Liver (tissue), 9 donors: ENCODE measurements around the gene NOP14. TPM values are rescaled to one million over a fixed set of nuclear protein-coding genes. Genes with fewer than 3 reads are reported as not detected.

ENCODE experiments used
- DNase-seq: peaks from one replicate; pipeline ENCODE4 v3.0.0-alpha.2; 2017; ENCODE audit warnings: low spot score
- H3K27ac ChIP-seq, 2 donors: one replicate each; pipeline ENCODE4 v1.7.0; 2013; ENCODE audit warnings: inconsistent platforms in 2 of 2, low read length in 2 of 2, control low read depth in 1 of 2, low read depth in 1 of 2, mild to moderate bottlenecking in 1 of 2
- H3K27me3 ChIP-seq, 4 donors: one replicate each; pipeline versions ENCODE4 v1.6.1 to v1.7.0; 2013; ENCODE audit warnings: low read length in 3 of 4, inconsistent platforms in 1 of 4, mild to moderate bottlenecking in 1 of 4, moderate library complexity in 1 of 4; ENCODE audit not compliant: control insufficient read depth in 4 of 4, insufficient read depth in 4 of 4
- H3K36me3 ChIP-seq, 4 donors: one replicate each; pipeline versions ENCODE4 v1.6.1 to v1.7.0; 2013; ENCODE audit warnings: low read length in 3 of 4, mild to moderate bottlenecking in 3 of 4, low read depth in 1 of 4, moderate library complexity in 1 of 4; ENCODE audit not compliant: control insufficient read depth in 4 of 4, insufficient read depth in 3 of 4
- H3K4me1 ChIP-seq, 4 donors: one replicate each; pipeline versions ENCODE4 v1.6.1 to v1.7.0; 2013; ENCODE audit warnings: low read length in 3 of 4, mild to moderate bottlenecking in 3 of 4, moderate library complexity in 1 of 4; ENCODE audit not compliant: control insufficient read depth in 4 of 4, insufficient read depth in 4 of 4
- H3K4me3 ChIP-seq, 3 donors: one replicate each; pipeline versions ENCODE4 v1.6.1 to v1.7.0; 2013; ENCODE audit warnings: low read length in 3 of 3, control low read depth in 1 of 3, low read depth in 1 of 3, mild to moderate bottlenecking in 1 of 3
- H3K9ac ChIP-seq, 2 donors: one replicate each; pipeline ENCODE4 v1.7.0; 2013; ENCODE audit warnings: low read length in 2 of 2, mild to moderate bottlenecking in 2 of 2, moderate library complexity in 2 of 2, control low read depth in 1 of 2, low read depth in 1 of 2
- H3K9me3 ChIP-seq, 4 donors: one replicate each; pipeline versions ENCODE4 v1.6.1 to v1.7.0; 2013; ENCODE audit warnings: low read length in 3 of 4; ENCODE audit not compliant: control insufficient read depth in 4 of 4
- ATF3 ChIP-seq: IDR thresholded peaks from 2 replicates; pipeline ENCODE4 v1.6.1; 2016; ENCODE audit warnings: antibody characterized with exemption
- FOXA1 ChIP-seq: IDR thresholded peaks from 2 replicates; pipeline ENCODE4 v1.6.1; 2016; ENCODE audit warnings: antibody characterized with exemption
- FOXA2 ChIP-seq: IDR thresholded peaks from 2 replicates; pipeline ENCODE4 v1.6.1; 2016; ENCODE audit warnings: antibody characterized with exemption
- GABPA ChIP-seq, 2 donors: IDR thresholded peaks in 1 of 2; conservative IDR thresholded peaks in 1 of 2; 2 replicates each; pipeline ENCODE4 v1.6.1; 2016; ENCODE audit warnings: antibody characterized with exemption in 2 of 2, mild to moderate bottlenecking in 1 of 2, moderate library complexity in 1 of 2
- HNF4A ChIP-seq, 2 donors: conservative IDR thresholded peaks; 2 replicates each; pipeline ENCODE4 v1.6.1; 2016; ENCODE audit warnings: antibody characterized with exemption in 2 of 2, mild to moderate bottlenecking in 2 of 2
- HNF4G ChIP-seq: IDR thresholded peaks from 2 replicates; pipeline ENCODE4 v1.6.1; 2016; ENCODE audit warnings: antibody characterized with exemption
- JUND ChIP-seq, 2 donors: IDR thresholded peaks; 2 replicates each; pipeline ENCODE4 v1.6.1; 2016; ENCODE audit warnings: antibody characterized with exemption in 2 of 2
- NR2F2 ChIP-seq: IDR thresholded peaks from 2 replicates; pipeline ENCODE4 v1.6.1; 2016; ENCODE audit warnings: antibody characterized with exemption
- SP1 ChIP-seq: IDR thresholded peaks from 2 replicates; pipeline ENCODE4 v1.6.1; 2018; ENCODE audit warnings: antibody characterized with exemption, mild to moderate bottlenecking
- TAF1 ChIP-seq: conservative IDR thresholded peaks from 2 replicates; pipeline ENCODE4 v1.6.1; 2016; ENCODE audit warnings: antibody characterized with exemption, mild to moderate bottlenecking
- YY1 ChIP-seq: IDR thresholded peaks from 2 replicates; pipeline ENCODE4 v1.6.1; 2016; ENCODE audit warnings: antibody characterized with exemption, mild to moderate bottlenecking
- ZBTB33 ChIP-seq: IDR thresholded peaks from 2 replicates; pipeline ENCODE4 v1.6.1; 2016; ENCODE audit warnings: antibody characterized with exemption
- WGBS: extraction: QIAGEN DNeasy Blood & Tissue Kit; methylation state at CpG from one replicate; pipeline ENCODE4 v1.1.7; 2013; 5-methylcytosine and 5-hydroxymethylcytosine counted together
- polyA plus RNA-seq, 2 donors: library from polyadenylated mRNA; stranded (reverse) in 1 of 2; unstranded in 1 of 2; fragments of 200-250 nt in 1 of 2; fragments of >200 nt in 1 of 2; fragmentation: Nextera tagmentation in 1 of 2; extraction: Ambion mirVana in 1 of 2; gene quantifications; one replicate each; pipeline versions ENCODE4 v1.2.1 to v1.2.3, GENCODE V29; 2013 to 2015
- total RNA-seq, 2 donors: library from RNA; depleted of rRNA; stranded (reverse); fragments of >200 nt; gene quantifications; one replicate each; pipeline ENCODE4 v1.2.3, GENCODE V29; 2014
- TF ChIP-seq, protein P1 (sequence below): fragments of 150-350 bp; IDR thresholded peaks from 2 replicates; pipeline ENCODE4 v1.5.1; 2017; ENCODE audit warnings: improper control_type of control experiment, low read depth, low read length; ENCODE audit not compliant: missing input control
- TF ChIP-seq, protein P2 (sequence below): IDR thresholded peaks from 2 replicates; pipeline ENCODE4 v1.6.1; 2016; ENCODE audit warnings: antibody characterized with exemption
- TF ChIP-seq, protein P3 (sequence below): IDR thresholded peaks from 2 replicates; pipeline ENCODE4 v1.6.1; 2016; ENCODE audit warnings: antibody characterized with exemption, mild to moderate bottlenecking
- donor health status: healthy.
- donor health status: healthy.
- donor health status: healthy.
- donor health status: healthy.
- donor health status: healthy.

Gene NOP14
- total and polyA plus RNA-seq, 4 donors, result 10.5 to 22.9 (median 14.4) TPM

GRCh38 chr4:2968381-2968780 is 5.2 kb upstream of the NOP14 start:
- no peak overlapping the region for H3K9ac ChIP-seq
- no peak overlapping the region for H3K4me3 ChIP-seq
- no peak for DNase-seq
- no peaks in the 10 kb centered on the region for H3K9me3 ChIP-seq
- TF ChIP-seq ZBTB33 (no peak), TAF1 (no peak), FOXA2 (no peak), GABPA (IDR thresholded peaks at IDR 0.05 in 1 of 2, conservative IDR thresholded peaks at IDR 0.05 in 1 of 2) (no peak), NR2F2 (no peak), SP1 (no peak), HNF4G (no peak), ATF3 (no peak)
- TF ChIP-seq, protein P1, sequence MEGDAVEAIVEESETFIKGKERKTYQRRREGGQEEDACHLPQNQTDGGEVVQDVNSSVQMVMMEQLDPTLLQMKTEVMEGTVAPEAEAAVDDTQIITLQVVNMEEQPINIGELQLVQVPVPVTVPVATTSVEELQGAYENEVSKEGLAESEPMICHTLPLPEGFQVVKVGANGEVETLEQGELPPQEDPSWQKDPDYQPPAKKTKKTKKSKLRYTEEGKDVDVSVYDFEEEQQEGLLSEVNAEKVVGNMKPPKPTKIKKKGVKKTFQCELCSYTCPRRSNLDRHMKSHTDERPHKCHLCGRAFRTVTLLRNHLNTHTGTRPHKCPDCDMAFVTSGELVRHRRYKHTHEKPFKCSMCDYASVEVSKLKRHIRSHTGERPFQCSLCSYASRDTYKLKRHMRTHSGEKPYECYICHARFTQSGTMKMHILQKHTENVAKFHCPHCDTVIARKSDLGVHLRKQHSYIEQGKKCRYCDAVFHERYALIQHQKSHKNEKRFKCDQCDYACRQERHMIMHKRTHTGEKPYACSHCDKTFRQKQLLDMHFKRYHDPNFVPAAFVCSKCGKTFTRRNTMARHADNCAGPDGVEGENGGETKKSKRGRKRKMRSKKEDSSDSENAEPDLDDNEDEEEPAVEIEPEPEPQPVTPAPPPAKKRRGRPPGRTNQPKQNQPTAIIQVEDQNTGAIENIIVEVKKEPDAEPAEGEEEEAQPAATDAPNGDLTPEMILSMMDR, result no peak
- peaks cover 0 to 8% (median 4%) of the 10 kb centered on the region in 4 donors for H3K4me1 ChIP-seq
- no peaks in the 10 kb centered on the region for H3K27me3 ChIP-seq
- WGBS, result 84% methylated on average over 3 of the region's 3 CpGs
- H3K27ac ChIP-seq, result no peak overlapping the region
- peaks cover 0 to 1% (median 0%) of the 10 kb centered on the region in 4 donors for H3K36me3 ChIP-seq

DNA sequence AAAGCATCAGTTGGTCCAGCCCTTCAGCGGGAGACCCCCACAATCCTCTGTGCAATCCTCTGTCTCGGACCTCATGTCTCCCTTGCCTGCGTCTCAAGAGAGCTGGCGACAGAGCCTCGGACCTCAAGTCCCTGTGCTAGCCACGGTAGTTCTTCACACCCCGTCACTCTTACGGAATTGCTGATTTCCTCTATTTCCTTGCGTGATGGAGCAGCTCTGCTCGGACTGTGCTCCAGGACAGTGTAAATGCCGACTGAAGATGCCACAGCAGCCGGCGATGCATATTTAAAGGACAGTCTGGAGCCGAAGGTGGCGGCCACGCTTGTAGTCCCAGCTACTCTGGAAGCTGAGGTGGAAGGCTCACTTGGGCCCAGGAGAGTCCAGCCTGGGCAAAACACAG is 2.1 kb upstream of the NOP14 start:
- no peak for DNase-seq
- no peaks in the 10 kb centered on the region for H3K9me3 ChIP-seq
- H3K27me3 ChIP-seq, result no peaks in the 10 kb centered on the region
- H3K27ac ChIP-seq, result no peak overlapping the region
- no peaks in the 10 kb centered on the region for H3K36me3 ChIP-seq
- H3K4me3 ChIP-seq, result no peak overlapping the region
- peaks cover 6 to 22% (median 15%) of the 10 kb centered on the region in 4 donors for H3K4me1 ChIP-seq
- no peak overlapping the region for H3K9ac ChIP-seq
- no peak for TF ChIP-seq HNF4A (conservative IDR thresholded peaks at IDR 0.05)
- TF ChIP-seq YY1, result no peak
- 94% methylated on average over 16 of the region's 16 CpGs for WGBS

GRCh38 chr4:2964706-2965258 is 1.6 kb upstream of the NOP14 start:
- Histone ChIP-seq H3K9me3 (no peaks in the 10 kb centered on the region), H3K4me1 (peaks cover 6 to 24% (median 15%) of the 10 kb centered on the region in 4 donors), H3K4me3 (no peak overlapping the region), H3K36me3 (no peaks in the 10 kb centered on the region), H3K9ac (no peak overlapping the region), H3K27me3 (no peaks in the 10 kb centered on the region), H3K27ac (no peak overlapping the region)
- no peak for DNase-seq
- 79% methylated on average over 5 of the region's 5 CpGs for WGBS
- TF ChIP-seq, protein P1, result no peak
- no peak for TF ChIP-seq NR2F2
- no peak for TF ChIP-seq GABPA (IDR thresholded peaks at IDR 0.05 in 1 of 2, conservative IDR thresholded peaks at IDR 0.05 in 1 of 2)
- TF ChIP-seq SP1, result no peak
- no peak for TF ChIP-seq TAF1
- no peak for TF ChIP-seq FOXA1
- no peak for TF ChIP-seq FOXA2
- TF ChIP-seq, protein P2, sequence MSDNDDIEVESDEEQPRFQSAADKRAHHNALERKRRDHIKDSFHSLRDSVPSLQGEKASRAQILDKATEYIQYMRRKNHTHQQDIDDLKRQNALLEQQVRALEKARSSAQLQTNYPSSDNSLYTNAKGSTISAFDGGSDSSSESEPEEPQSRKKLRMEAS, result no peak
- TF ChIP-seq, protein P3, sequence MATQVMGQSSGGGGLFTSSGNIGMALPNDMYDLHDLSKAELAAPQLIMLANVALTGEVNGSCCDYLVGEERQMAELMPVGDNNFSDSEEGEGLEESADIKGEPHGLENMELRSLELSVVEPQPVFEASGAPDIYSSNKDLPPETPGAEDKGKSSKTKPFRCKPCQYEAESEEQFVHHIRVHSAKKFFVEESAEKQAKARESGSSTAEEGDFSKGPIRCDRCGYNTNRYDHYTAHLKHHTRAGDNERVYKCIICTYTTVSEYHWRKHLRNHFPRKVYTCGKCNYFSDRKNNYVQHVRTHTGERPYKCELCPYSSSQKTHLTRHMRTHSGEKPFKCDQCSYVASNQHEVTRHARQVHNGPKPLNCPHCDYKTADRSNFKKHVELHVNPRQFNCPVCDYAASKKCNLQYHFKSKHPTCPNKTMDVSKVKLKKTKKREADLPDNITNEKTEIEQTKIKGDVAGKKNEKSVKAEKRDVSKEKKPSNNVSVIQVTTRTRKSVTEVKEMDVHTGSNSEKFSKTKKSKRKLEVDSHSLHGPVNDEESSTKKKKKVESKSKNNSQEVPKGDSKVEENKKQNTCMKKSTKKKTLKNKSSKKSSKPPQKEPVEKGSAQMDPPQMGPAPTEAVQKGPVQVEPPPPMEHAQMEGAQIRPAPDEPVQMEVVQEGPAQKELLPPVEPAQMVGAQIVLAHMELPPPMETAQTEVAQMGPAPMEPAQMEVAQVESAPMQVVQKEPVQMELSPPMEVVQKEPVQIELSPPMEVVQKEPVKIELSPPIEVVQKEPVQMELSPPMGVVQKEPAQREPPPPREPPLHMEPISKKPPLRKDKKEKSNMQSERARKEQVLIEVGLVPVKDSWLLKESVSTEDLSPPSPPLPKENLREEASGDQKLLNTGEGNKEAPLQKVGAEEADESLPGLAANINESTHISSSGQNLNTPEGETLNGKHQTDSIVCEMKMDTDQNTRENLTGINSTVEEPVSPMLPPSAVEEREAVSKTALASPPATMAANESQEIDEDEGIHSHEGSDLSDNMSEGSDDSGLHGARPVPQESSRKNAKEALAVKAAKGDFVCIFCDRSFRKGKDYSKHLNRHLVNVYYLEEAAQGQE, result no peak
- no peak for TF ChIP-seq JUND (IDR thresholded peaks at IDR 0.05)
